HG03558 (cell line): ENCODE measurements around the gene KRTAP20-4.

ENCODE experiments used
- ATAC-seq: cut with Tn5 transposase; IDR thresholded peaks from one replicate; pipeline ENCODE4 v1.9.1; 2021; ENCODE audit warnings: moderate number of reproducible peaks; ENCODE audit not compliant: unreplicated experiment; ENCODE audit errors: extremely low read depth

The KRTAP20-4 gene

GRCh38 chr21:30642564-30642963 is 22.1 kb downstream of the KRTAP20-4 start, which contains the start of gene KRTAP20-3:
TSS of gene KRTAP20-3 (plus strand) at chr21:30642864.
- no peak for ATAC-seq

- ATAC-seq, result no peak
Observed at GRCh38 chr21:30646904-30647414, 26.5 kb downstream of the KRTAP20-4 start.

DNA sequence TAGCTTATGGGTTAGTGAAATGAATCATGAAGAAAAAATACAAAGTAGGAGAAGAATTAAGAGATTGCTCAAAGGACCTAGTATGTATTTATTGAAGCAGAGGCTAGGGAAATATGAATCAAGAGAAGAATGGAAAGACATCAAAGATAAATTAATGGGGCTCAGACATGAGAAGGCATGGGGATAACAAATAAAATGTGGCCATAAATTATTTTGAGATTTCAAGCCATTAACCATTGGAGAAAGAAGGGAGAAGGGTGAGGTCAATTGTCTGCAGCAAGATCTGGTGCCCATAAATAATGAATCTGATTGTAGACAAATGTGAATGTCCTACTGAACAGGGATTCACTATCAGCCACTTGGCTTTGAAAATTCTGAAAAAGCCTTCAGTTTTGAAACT is 32.5 kb downstream of the KRTAP20-4 start:
- ATAC-seq, result no peak

DNA sequence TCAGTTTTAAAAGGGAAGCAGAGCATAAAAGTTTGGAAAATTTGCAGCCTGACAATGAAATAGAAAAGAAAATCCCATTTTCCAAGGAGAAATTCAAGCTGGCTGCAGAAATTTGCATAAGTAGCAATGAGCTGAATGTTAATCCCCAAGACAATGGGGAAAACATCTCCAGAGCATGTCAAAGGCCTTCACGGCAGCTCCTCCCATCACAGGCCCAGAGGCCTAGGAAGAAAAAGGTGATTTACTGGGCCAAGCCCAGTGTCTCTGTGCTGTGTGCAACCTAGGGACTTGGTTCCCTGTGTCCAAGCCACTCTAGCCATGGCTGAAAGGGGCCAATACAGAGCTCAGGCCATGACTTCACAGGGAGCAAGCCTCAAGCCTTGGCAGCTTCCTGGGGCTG is 48.3 kb downstream of the KRTAP20-4 start:
- ATAC-seq, result no peak
